ENCODE results near the gene TUBGCP4.

The TUBGCP4 gene

GRCh38 chr15:43433661-43434303, 62.9 kb downstream of the TUBGCP4 start:
- Histone ChIP-seq H3K9me3 (ENCODE audit: control insufficient read depth, low read length) (no peaks in the 10 kb centered on the region), H3K36me3 (ENCODE audit: control insufficient read depth, insufficient read depth, low read length) (no peaks in the 10 kb centered on the region), H2AFZ (no peak overlapping the region)

GRCh38 chr15:43434446-43434845, 63.5 kb downstream of the TUBGCP4 start:
- Histone ChIP-seq H3K9me3 (ENCODE audit: control insufficient read depth, low read length) (no peaks in the 10 kb centered on the region), H3K4me3 (ENCODE audit: low read depth, low read length) (no peak overlapping the region), H2AFZ (no peak overlapping the region), H3K27ac (no peak overlapping the region), H3K79me2 (no peaks in the 10 kb centered on the region), H3K36me3 (ENCODE audit: control insufficient read depth, insufficient read depth, low read length) (no peaks in the 10 kb centered on the region), H3K4me1 (no peaks in the 10 kb centered on the region), H3K9ac (no peak overlapping the region), H3K4me2 (ENCODE audit: low read length) (no peak overlapping the region), H3K27me3 (ENCODE audit: control insufficient read depth, insufficient read depth, low read length) (no peaks in the 10 kb centered on the region)
- TF ChIP-seq, protein P1, sequence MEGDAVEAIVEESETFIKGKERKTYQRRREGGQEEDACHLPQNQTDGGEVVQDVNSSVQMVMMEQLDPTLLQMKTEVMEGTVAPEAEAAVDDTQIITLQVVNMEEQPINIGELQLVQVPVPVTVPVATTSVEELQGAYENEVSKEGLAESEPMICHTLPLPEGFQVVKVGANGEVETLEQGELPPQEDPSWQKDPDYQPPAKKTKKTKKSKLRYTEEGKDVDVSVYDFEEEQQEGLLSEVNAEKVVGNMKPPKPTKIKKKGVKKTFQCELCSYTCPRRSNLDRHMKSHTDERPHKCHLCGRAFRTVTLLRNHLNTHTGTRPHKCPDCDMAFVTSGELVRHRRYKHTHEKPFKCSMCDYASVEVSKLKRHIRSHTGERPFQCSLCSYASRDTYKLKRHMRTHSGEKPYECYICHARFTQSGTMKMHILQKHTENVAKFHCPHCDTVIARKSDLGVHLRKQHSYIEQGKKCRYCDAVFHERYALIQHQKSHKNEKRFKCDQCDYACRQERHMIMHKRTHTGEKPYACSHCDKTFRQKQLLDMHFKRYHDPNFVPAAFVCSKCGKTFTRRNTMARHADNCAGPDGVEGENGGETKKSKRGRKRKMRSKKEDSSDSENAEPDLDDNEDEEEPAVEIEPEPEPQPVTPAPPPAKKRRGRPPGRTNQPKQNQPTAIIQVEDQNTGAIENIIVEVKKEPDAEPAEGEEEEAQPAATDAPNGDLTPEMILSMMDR (IDR thresholded peaks at IDR 0.05), result no peak

More at GRCh38 chr15:43433661-43434303, 62.9 kb downstream of the TUBGCP4 start:
- Histone ChIP-seq H3K4me2 (ENCODE audit: low read length) (no peak overlapping the region), H3K27me3 (ENCODE audit: control insufficient read depth, insufficient read depth, low read length) (no peaks in the 10 kb centered on the region), H3K27ac (no peak overlapping the region), H3K79me2 (no peaks in the 10 kb centered on the region), H3K4me1 (no peaks in the 10 kb centered on the region), H3K9ac (no peak overlapping the region), H3K4me3 (ENCODE audit: low read depth, low read length) (no peak overlapping the region)
- TF ChIP-seq, protein P1 (IDR thresholded peaks at IDR 0.05), result no peak

GRCh38 chr15:43436395-43436794, 65.5 kb downstream of the TUBGCP4 start:
- Histone ChIP-seq H3K27me3 (ENCODE audit: control insufficient read depth, insufficient read depth, low read length) (no peaks in the 10 kb centered on the region), H3K36me3 (ENCODE audit: control insufficient read depth, insufficient read depth, low read length) (no peaks in the 10 kb centered on the region), H3K79me2 (no peaks in the 10 kb centered on the region), H3K27ac (no peak overlapping the region), H3K9ac (no peak overlapping the region), H3K9me3 (ENCODE audit: control insufficient read depth, low read length) (no peaks in the 10 kb centered on the region), H3K4me2 (ENCODE audit: low read length) (no peak overlapping the region), H3K4me3 (ENCODE audit: low read depth, low read length) (no peak overlapping the region), H3K4me1 (no peaks in the 10 kb centered on the region), H2AFZ (no peak overlapping the region)
- TF ChIP-seq, protein P1 (IDR thresholded peaks at IDR 0.05), result no peak

DNA sequence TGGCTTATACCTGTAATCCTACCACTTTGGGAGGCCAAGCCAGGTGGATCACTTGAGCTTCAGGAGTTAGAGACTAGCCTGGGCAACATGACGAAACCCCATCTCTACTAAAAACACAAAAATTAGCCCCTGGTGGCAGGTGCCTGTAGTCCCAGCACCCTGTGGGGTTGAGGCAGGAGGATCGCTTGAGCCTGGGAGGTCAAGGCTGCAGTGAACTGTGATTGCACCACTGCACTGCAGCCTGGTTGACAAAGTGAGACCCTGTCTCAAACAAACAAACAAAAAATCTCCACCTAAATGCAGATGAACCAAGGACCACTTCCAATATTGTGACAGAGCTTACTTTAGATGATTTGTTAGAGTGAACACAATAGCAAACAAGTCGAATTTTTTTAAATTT, 68.4 kb downstream of the TUBGCP4 start:
- no peak overlapping the region for H3K27ac ChIP-seq
- no peak overlapping the region for H2AFZ ChIP-seq
- H3K36me3 ChIP-seq (ENCODE audit: control insufficient read depth, insufficient read depth, low read length), result no peaks in the 10 kb centered on the region
- TF ChIP-seq, protein P1 (IDR thresholded peaks at IDR 0.05), result no peak
- no peaks in the 10 kb centered on the region for H3K4me1 ChIP-seq
- no peak overlapping the region for H3K4me2 ChIP-seq (ENCODE audit: low read length)
- no peaks in the 10 kb centered on the region for H3K9me3 ChIP-seq (ENCODE audit: control insufficient read depth, low read length)
- H3K79me2 ChIP-seq, result no peaks in the 10 kb centered on the region
- H3K9ac ChIP-seq, result no peak overlapping the region
- H3K4me3 ChIP-seq (ENCODE audit: low read depth, low read length), result no peak overlapping the region
- no peaks in the 10 kb centered on the region for H3K27me3 ChIP-seq (ENCODE audit: control insufficient read depth, insufficient read depth, low read length)

- Histone ChIP-seq H2AFZ (no peak overlapping the region), H3K4me3 (ENCODE audit: low read depth, low read length) (no peak overlapping the region), H3K9ac (no peak overlapping the region), H3K36me3 (ENCODE audit: control insufficient read depth, insufficient read depth, low read length) (no peaks in the 10 kb centered on the region), H3K79me2 (no peaks in the 10 kb centered on the region), H3K27ac (no peak overlapping the region), H3K4me2 (ENCODE audit: low read length) (no peak overlapping the region), H3K27me3 (ENCODE audit: control insufficient read depth, insufficient read depth, low read length) (no peaks in the 10 kb centered on the region), H3K9me3 (ENCODE audit: control insufficient read depth, low read length) (no peaks in the 10 kb centered on the region), H3K4me1 (no peaks in the 10 kb centered on the region)
- TF ChIP-seq, protein P1 (IDR thresholded peaks at IDR 0.05), result no peak
Measured at GRCh38 chr15:43440721-43441281, 69.9 kb downstream of the TUBGCP4 start.

Measured in parathyroid adenoma (tissue), 2 donors.